Panc1 (cell line): ENCODE results near the gene INF2.

Experiments
- POLR2AphosphoS5 ChIP-seq: IDR thresholded peaks from 2 replicates; pipeline ENCODE4 v1.6.1; 2012; ENCODE audit warnings: mild to moderate bottlenecking, low read depth, low read length, moderate library complexity
- TF ChIP-seq, protein P1 (sequence below): fragments of 450-650 bp; IDR thresholded peaks from 2 replicates; pipeline ENCODE4 v1.5.1; 2017; ENCODE audit warnings: mild to moderate bottlenecking

DNA sequence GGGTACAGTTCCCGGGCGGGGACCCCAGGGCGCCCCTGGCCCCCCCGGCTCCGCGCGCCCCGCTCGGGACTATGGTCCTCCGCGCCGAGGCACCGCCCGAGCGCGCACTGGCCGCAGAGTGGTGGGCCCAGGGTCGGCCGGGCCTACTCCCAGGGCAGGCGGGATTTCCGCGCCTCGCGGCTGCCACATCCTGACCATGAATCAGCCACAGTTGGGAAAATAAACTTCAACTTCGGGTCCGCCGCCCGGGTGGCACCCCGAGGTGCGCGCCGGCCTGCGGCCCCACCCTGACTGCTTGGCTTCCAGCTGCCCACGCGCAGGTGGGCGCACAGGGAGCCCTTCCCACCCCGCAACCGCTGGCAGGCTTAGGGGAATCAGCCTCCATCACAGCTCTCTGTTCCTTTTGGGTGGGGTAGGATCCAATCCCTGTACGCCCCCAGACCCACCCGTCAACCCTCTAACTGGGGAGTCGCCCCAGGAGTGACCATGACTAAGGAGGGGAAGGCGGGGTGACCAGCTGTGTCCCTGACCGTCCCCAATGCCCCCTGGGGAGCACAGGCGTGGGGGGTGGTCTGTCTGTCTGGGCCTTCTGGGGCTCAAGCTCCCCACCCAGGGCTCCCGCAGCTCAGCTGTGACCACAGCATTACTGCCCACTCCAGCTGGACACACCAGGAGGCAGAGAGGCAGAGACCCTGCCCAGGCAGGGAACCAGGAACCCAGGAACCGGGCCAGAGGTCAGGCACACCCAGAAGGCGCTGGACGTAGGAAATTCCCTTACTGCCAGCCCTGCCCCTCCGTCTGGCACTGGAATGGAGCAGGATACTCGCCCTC lies 678 bp downstream of the INF2 start:
- TF ChIP-seq, protein P1, sequence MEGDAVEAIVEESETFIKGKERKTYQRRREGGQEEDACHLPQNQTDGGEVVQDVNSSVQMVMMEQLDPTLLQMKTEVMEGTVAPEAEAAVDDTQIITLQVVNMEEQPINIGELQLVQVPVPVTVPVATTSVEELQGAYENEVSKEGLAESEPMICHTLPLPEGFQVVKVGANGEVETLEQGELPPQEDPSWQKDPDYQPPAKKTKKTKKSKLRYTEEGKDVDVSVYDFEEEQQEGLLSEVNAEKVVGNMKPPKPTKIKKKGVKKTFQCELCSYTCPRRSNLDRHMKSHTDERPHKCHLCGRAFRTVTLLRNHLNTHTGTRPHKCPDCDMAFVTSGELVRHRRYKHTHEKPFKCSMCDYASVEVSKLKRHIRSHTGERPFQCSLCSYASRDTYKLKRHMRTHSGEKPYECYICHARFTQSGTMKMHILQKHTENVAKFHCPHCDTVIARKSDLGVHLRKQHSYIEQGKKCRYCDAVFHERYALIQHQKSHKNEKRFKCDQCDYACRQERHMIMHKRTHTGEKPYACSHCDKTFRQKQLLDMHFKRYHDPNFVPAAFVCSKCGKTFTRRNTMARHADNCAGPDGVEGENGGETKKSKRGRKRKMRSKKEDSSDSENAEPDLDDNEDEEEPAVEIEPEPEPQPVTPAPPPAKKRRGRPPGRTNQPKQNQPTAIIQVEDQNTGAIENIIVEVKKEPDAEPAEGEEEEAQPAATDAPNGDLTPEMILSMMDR, result no peak
- TF ChIP-seq POLR2AphosphoS5, result peak; percentile 36; the same call in 1 of the 2 replicates
